ENCODE data around the gene EXTL1. TPM values are rescaled to one million over a fixed set of nuclear protein-coding genes. Genes with fewer than 3 reads are reported as not detected.

The EXTL1 gene
- total RNA-seq, 1 experiment from 2014 or later: 0.15 TPM

DNA sequence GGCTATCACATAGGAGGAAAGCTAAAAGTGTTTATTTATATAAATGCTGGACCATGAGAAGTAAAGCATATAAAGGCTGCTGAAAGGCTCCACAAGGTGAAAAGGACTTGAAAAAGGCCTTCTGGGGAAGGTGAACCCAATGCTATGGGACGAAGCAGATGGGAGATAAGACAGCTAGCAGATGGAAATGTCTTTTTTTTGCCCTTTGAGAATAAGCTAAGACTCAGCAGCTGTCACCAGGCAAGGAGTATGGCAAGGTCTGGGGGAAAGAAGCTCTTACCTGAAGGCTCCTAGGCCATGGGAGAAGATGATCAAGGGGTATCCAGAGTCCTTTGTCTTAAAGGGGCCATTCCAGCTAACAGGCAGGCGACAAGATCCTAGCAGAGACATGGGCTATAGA, 33.6 kb upstream of the EXTL1 start:
- Histone ChIP-seq H2AFZ (ENCODE audit: low read depth, low read length, poor library complexity, severe bottlenecking) (no peak overlapping the region), H3K9me3 (ENCODE audit: control insufficient read depth in 1 of 2, insufficient read depth in 1 of 2, low read depth in 1 of 2, low read length in 2 of 2) (no peaks in the 10 kb centered on the region), H3K4me1 (ENCODE audit: control insufficient read depth in 1 of 2, insufficient read depth in 2 of 2, low read length in 2 of 2) (peaks cover 0 to 11% of the 10 kb centered on the region in 2 experiments; a peak in 2 of 4 replicates), H3K36me3 (ENCODE audit: control insufficient read depth in 1 of 2, insufficient read depth in 2 of 2, low read length in 2 of 2) (peaks cover 2 to 4% of the 10 kb centered on the region in 2 experiments; a peak in 2 of 4 replicates), H3K79me2 (ENCODE audit: insufficient read depth, low read length) (no peaks in the 10 kb centered on the region), H3K27me3 (ENCODE audit: insufficient read depth, low read length) (no peaks in the 10 kb centered on the region), H3K9me2 (ENCODE audit: insufficient read depth) (no peaks in the 10 kb centered on the region), H3K4me3 (replicated peaks in 1 of 2; ENCODE audit: low read depth in 1 of 2, low read length in 2 of 2) (no peak overlapping the region), H3K27ac (ENCODE audit: low read depth, low read length) (no peak overlapping the region), H4K20me1 (ENCODE audit: insufficient read depth) (no peaks in the 10 kb centered on the region), H3K4me2 (ENCODE audit: low read length) (no peak overlapping the region), H3K9ac (ENCODE audit: low read length) (no peak overlapping the region)
- no peak for TF ChIP-seq SRF (IDR thresholded peaks at IDR 0.05; ENCODE audit: low read depth)
- no peak for TF ChIP-seq EZH2 (IDR thresholded peaks at IDR 0.05)
- TF ChIP-seq ELF1 (IDR thresholded peaks at IDR 0.05; ENCODE audit: borderline replicate concordance, low read depth): no peak
- TF ChIP-seq CBX3 (IDR thresholded peaks at IDR 0.05; ENCODE audit: low read depth): no peak
- TF ChIP-seq, protein P1, sequence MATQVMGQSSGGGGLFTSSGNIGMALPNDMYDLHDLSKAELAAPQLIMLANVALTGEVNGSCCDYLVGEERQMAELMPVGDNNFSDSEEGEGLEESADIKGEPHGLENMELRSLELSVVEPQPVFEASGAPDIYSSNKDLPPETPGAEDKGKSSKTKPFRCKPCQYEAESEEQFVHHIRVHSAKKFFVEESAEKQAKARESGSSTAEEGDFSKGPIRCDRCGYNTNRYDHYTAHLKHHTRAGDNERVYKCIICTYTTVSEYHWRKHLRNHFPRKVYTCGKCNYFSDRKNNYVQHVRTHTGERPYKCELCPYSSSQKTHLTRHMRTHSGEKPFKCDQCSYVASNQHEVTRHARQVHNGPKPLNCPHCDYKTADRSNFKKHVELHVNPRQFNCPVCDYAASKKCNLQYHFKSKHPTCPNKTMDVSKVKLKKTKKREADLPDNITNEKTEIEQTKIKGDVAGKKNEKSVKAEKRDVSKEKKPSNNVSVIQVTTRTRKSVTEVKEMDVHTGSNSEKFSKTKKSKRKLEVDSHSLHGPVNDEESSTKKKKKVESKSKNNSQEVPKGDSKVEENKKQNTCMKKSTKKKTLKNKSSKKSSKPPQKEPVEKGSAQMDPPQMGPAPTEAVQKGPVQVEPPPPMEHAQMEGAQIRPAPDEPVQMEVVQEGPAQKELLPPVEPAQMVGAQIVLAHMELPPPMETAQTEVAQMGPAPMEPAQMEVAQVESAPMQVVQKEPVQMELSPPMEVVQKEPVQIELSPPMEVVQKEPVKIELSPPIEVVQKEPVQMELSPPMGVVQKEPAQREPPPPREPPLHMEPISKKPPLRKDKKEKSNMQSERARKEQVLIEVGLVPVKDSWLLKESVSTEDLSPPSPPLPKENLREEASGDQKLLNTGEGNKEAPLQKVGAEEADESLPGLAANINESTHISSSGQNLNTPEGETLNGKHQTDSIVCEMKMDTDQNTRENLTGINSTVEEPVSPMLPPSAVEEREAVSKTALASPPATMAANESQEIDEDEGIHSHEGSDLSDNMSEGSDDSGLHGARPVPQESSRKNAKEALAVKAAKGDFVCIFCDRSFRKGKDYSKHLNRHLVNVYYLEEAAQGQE (IDR thresholded peaks at IDR 0.05; ENCODE audit: low read depth): no peak
- ChIA-PET CTCF (interaction anchor here (2.8 kb wide), 1 partner anchor 10 kb away, joined by 7 read pairs; the partner anchor contains the start of gene PAFAH2), POLR2A (interaction anchor here (1.4 kb wide), 1 partner anchor 10 kb away, joined by 4 read pairs; the partner anchor contains the start of gene PAFAH2), RAD21 (ENCODE audit: low non-redundant PET in 1 of 2, low total read pairs in 2 of 2, uncharacterized antibody in 2 of 2, unreplicated experiment in 2 of 2) (interaction anchor here in 1 of 2 experiments (0.7 kb wide), 1 partner anchor 9 kb away, joined by 6 read pairs; no protein-coding TSS in a partner anchor)
- intact Hi-C loops (cut with micrococcal nuclease): no loop called here
- DNase-seq (ENCODE audit: low read depth, low spot score): no peak
- ATAC-seq: no peak
- BruUV-seq (replicated peaks): no TSS peak
